ENCODE measurements around the gene COA1. TPM values are rescaled to one million over a fixed set of nuclear protein-coding genes. Genes with fewer than 3 reads are reported as not detected.

COA1 gene
- total and polyA plus RNA-seq, 8 donors: 41.5 to 89.2 (median 75.6) TPM

DNA sequence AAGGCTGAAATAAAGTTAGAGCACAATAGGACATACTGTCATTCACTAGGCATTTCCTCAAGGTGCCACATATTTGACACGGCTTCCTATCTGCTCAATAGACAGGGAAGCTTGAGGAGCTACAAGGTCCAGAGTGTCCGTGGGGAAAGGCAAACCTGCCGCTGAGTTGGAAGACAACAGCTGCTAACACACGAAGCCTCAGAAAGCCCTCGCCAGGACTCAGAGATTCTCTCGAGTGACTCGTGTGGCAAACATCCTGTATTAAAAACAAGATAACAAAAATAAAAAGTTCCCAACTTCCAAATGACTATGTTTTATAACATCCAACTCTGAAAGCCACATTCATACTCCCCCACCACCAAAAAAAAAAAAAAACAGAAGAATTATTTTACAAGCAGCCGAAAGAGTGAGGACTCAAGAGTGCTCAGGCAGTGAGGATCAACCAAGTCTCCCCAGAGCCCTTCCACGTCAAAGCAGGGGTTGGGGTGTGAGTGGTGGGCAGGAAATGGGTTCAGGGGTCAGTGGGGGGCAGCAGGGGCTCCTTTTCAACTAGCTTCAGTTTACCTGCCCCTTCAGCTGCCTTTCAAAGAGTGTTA lies 78.8 kb downstream of the COA1 start:
- TF ChIP-seq, protein P1, sequence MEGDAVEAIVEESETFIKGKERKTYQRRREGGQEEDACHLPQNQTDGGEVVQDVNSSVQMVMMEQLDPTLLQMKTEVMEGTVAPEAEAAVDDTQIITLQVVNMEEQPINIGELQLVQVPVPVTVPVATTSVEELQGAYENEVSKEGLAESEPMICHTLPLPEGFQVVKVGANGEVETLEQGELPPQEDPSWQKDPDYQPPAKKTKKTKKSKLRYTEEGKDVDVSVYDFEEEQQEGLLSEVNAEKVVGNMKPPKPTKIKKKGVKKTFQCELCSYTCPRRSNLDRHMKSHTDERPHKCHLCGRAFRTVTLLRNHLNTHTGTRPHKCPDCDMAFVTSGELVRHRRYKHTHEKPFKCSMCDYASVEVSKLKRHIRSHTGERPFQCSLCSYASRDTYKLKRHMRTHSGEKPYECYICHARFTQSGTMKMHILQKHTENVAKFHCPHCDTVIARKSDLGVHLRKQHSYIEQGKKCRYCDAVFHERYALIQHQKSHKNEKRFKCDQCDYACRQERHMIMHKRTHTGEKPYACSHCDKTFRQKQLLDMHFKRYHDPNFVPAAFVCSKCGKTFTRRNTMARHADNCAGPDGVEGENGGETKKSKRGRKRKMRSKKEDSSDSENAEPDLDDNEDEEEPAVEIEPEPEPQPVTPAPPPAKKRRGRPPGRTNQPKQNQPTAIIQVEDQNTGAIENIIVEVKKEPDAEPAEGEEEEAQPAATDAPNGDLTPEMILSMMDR (IDR thresholded peaks at IDR 0.05): no peak
- intact Hi-C loops (cut with DNase I): no loop called here
- peak overlapping the region; percentile 54 to 95 for H3K27ac ChIP-seq
- no peak for ATAC-seq
- H3K36me3 ChIP-seq: no peaks in the 10 kb centered on the region
- DNase-seq: no peak
- H3K4me3 ChIP-seq: no peak overlapping the region
- H3K4me1 ChIP-seq: peaks cover 40 to 63% of the 10 kb centered on the region in 2 donors
- no peaks in the 10 kb centered on the region for H3K9me3 ChIP-seq
- H3K27me3 ChIP-seq: no peaks in the 10 kb centered on the region

DNA sequence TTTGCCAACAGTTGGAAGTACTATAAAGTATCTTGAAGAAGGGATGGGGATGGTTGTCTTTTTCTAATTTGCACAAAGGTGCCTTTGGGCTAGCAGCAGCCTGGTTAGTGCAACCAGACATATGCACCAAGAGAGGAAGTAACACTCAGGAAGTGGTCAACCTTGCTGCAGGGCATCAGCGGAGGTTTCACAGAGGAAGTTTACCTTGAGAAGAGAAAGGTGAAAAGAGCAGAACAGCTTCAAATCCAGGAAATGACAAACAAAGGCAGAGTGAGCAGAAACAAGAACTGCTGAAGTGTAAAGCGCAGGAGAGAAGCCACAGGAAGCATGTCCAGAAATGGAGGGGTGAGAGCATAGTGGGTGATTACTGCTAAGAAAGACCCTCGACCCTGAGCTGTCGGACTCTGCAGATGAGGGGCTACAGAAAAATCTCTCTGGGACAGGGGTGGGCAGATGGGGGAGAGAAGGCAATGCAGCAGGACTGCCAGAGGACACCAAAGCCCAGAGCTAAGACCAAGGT lies 79.5 kb downstream of the COA1 start:
- H3K36me3 ChIP-seq: peaks cover 0 to 7% of the 10 kb centered on the region in 2 donors
- H3K27me3 ChIP-seq: no peaks in the 10 kb centered on the region
- H3K9me3 ChIP-seq: no peaks in the 10 kb centered on the region
- intact Hi-C loops (cut with DNase I): no loop called here
- peaks cover 40 to 68% of the 10 kb centered on the region in 2 donors for H3K4me1 ChIP-seq
- DNase-seq (no peak), ATAC-seq (no peak)
- TF ChIP-seq, protein P1 (IDR thresholded peaks at IDR 0.05): no peak
- H3K27ac ChIP-seq: peak overlapping the region; percentile 54 to 95
- H3K4me3 ChIP-seq: no peak overlapping the region

DNA sequence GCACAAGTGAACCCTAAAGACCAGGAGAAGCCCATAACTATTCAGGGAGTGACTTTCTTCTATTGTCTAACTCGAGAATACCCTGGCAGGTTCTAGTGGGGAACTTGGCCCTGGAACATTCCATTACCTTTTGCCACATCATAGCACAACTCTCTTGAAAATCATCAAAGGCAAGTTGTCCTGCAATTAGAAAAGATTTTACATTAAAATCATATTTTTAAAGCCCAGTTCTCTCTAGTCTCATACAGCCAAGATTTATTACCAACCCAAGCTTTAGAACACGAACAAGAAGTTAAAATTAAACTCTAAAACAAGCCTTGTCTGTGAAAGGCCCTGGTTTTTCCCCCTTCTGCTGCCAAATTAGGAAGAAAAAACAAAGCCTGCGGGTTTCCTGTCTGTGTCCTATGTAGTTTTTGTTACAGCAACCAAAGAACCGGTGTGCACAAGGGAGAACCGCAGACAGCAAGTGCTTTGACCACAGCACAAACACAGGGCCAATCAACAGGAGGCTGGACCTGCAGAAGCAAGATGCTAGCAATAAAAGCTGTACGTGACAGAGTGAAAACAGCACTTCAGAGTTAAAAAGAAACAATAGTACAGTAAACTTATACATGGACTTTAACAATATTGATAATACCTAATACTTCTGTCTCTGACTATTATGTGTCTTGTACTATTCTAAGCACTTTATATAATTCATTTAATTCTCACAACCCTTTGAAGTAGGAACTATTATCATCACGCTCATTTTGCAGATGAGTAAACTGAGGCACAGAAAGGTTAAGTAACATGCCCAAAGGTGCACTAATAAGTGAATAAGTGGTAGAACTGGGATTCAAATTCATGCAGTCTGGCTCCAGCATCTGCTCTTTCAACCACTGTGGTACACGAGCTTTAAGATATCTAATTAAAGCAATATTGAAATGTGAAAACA lies 80.6 kb downstream of the COA1 start:
- intact Hi-C loops (cut with DNase I): no loop called here
- Histone ChIP-seq H3K4me1 (peaks cover 40 to 68% of the 10 kb centered on the region in 2 donors), H3K27ac (peak overlapping the region; percentile 93 to 95), H3K36me3 (peaks cover 0 to 16% of the 10 kb centered on the region in 2 donors), H3K4me3 (peak overlapping the region in 1 of 2 donors; percentile 3), H3K27me3 (no peaks in the 10 kb centered on the region), H3K9me3 (no peaks in the 10 kb centered on the region)
- ATAC-seq (peak; percentile 43), DNase-seq (no peak)
- TF ChIP-seq, protein P1 (IDR thresholded peaks at IDR 0.05): no peak

- Histone ChIP-seq H3K4me3 (peak overlapping the region in 1 of 2 donors; percentile 3), H3K9me3 (no peaks in the 10 kb centered on the region), H3K27me3 (no peaks in the 10 kb centered on the region), H3K4me1 (peaks cover 40 to 68% of the 10 kb centered on the region in 2 donors), H3K27ac (peak overlapping the region; percentile 93 to 95), H3K36me3 (peaks cover 0 to 24% of the 10 kb centered on the region in 2 donors)
- intact Hi-C loops (cut with DNase I): no loop called here
- TF ChIP-seq, protein P1 (IDR thresholded peaks at IDR 0.05): no peak
- DNase-seq: peak; percentile 37 to 83 (median 62)
- ATAC-seq: peak; percentile 83
Observed at GRCh38 chr7:43647673-43648472, 81.5 kb downstream of the COA1 start.
